Spleen (tissue), 7 donors: ENCODE results near the gene OLA1.

Experiments
- CTCF ChIP-seq, 11 experiments: fragments of 200-600 bp in 7 of 11; fragments of 450-650 bp in 4 of 11; sonication (generic) in 4 of 11; IDR thresholded peaks in 8 of 11; conservative IDR thresholded peaks in 3 of 11; 1 replicate in 7 of 11; 2 replicates in 4 of 11; pipeline versions ENCODE4 v1.4.0 to v1.8.0; 2016 to 2021; ENCODE audit warnings: antibody characterized with exemption in 11 of 11, inconsistent platforms in 4 of 11, mild to moderate bottlenecking in 1 of 11
- POLR2A ChIP-seq, 3 donors: fragments of 450-650 bp; IDR thresholded peaks; one replicate each; pipeline ENCODE4 v1.5.1; 2017; ENCODE audit warnings: antibody characterized with exemption in 3 of 3, mild to moderate bottlenecking in 1 of 3
- donor health status: DM: no; HTN: no; CAD: no; lungs with moderate emphysema.
- donor health status: DM: no; HTN: no; CAD: no.
- donor health status: DM: no; HTN: no; CAD: no.

- TF ChIP-seq CTCF (IDR thresholded peaks at IDR 0.05 in 8 of 11, conservative IDR thresholded peaks at IDR 0.05 in 3 of 11) (no peak), POLR2A (IDR thresholded peaks at IDR 0.05) (no peak)
Measured at GRCh38 chr2:174088706-174089460, 159.4 kb downstream of the OLA1 start.
